Ishikawa (cell line): ENCODE data around the gene RICTOR.

Experiments used
- CEBPB ChIP-seq: IDR thresholded peaks from 2 replicates; pipeline ENCODE4 v1.6.1; 2012
- CREB1 ChIP-seq: IDR thresholded peaks from 2 replicates; pipeline ENCODE4 v1.6.1; 2012; ENCODE audit warnings: low read depth
- EGR1 ChIP-seq: IDR thresholded peaks from 2 replicates; pipeline ENCODE4 v1.6.1; 2012
- EP300 ChIP-seq: IDR thresholded peaks from 2 replicates; pipeline ENCODE4 v1.6.1; 2012; ENCODE audit warnings: borderline replicate concordance
- FOXM1 ChIP-seq: IDR thresholded peaks from 2 replicates; pipeline ENCODE4 v1.6.1; 2012; ENCODE audit warnings: low read depth, borderline replicate concordance
- NFIC ChIP-seq: IDR thresholded peaks from 2 replicates; pipeline ENCODE4 v1.6.1; 2012
- RAD21 ChIP-seq: IDR thresholded peaks from 2 replicates; pipeline ENCODE4 v1.6.1; 2012; ENCODE audit warnings: low read depth
- TAF1 ChIP-seq: IDR thresholded peaks from 2 replicates; pipeline ENCODE4 v1.6.1; 2012; ENCODE audit warnings: low read depth, mild to moderate bottlenecking
- TCF12 ChIP-seq: IDR thresholded peaks from 2 replicates; pipeline ENCODE4 v1.6.1; 2012; ENCODE audit warnings: low read depth
- TEAD4 ChIP-seq: IDR thresholded peaks from 2 replicates; pipeline ENCODE4 v1.6.1; 2012
- YY1 ChIP-seq: IDR thresholded peaks from 2 replicates; pipeline ENCODE4 v1.6.1; 2012; ENCODE audit warnings: low read depth
- ZBTB7A ChIP-seq: IDR thresholded peaks from 2 replicates; pipeline ENCODE4 v1.6.1; 2012; ENCODE audit warnings: low read depth
- TF ChIP-seq, protein P1 (sequence below): IDR thresholded peaks from 2 replicates; pipeline ENCODE4 v1.6.1; 2012
- TF ChIP-seq, protein P2 (sequence below): IDR thresholded peaks from 2 replicates; pipeline ENCODE4 v1.6.1; 2012; ENCODE audit warnings: low read depth, mild to moderate bottlenecking
- TF ChIP-seq, protein P3 (sequence below): IDR thresholded peaks from 2 replicates; pipeline ENCODE4 v1.6.1; 2012

RICTOR gene

DNA sequence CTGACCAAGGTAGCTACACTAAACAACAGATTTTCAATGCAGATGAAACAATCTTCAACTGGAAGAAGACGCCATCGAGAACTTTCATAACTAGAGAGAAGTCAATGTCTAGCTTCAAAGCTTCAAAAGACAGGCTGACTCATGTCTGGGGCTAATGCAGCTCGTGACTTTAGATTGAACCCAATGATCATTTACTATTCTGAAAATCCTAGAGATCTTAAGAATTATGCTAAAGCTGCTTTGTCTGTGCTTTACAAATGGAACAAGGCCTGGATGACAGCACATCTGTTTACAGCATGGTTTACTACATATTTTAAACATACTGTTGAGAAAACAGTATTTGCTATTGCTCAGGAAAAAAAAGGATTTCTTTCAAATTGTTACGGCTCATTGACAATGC, 54.9 kb downstream of the RICTOR start:
- TF ChIP-seq, protein P1, sequence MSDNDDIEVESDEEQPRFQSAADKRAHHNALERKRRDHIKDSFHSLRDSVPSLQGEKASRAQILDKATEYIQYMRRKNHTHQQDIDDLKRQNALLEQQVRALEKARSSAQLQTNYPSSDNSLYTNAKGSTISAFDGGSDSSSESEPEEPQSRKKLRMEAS = no peak
- TF ChIP-seq, protein P2, sequence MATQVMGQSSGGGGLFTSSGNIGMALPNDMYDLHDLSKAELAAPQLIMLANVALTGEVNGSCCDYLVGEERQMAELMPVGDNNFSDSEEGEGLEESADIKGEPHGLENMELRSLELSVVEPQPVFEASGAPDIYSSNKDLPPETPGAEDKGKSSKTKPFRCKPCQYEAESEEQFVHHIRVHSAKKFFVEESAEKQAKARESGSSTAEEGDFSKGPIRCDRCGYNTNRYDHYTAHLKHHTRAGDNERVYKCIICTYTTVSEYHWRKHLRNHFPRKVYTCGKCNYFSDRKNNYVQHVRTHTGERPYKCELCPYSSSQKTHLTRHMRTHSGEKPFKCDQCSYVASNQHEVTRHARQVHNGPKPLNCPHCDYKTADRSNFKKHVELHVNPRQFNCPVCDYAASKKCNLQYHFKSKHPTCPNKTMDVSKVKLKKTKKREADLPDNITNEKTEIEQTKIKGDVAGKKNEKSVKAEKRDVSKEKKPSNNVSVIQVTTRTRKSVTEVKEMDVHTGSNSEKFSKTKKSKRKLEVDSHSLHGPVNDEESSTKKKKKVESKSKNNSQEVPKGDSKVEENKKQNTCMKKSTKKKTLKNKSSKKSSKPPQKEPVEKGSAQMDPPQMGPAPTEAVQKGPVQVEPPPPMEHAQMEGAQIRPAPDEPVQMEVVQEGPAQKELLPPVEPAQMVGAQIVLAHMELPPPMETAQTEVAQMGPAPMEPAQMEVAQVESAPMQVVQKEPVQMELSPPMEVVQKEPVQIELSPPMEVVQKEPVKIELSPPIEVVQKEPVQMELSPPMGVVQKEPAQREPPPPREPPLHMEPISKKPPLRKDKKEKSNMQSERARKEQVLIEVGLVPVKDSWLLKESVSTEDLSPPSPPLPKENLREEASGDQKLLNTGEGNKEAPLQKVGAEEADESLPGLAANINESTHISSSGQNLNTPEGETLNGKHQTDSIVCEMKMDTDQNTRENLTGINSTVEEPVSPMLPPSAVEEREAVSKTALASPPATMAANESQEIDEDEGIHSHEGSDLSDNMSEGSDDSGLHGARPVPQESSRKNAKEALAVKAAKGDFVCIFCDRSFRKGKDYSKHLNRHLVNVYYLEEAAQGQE = no peak
- no peak for TF ChIP-seq CEBPB
- TF ChIP-seq EP300 = no peak
- TF ChIP-seq TCF12 = no peak
- TF ChIP-seq, protein P3, sequence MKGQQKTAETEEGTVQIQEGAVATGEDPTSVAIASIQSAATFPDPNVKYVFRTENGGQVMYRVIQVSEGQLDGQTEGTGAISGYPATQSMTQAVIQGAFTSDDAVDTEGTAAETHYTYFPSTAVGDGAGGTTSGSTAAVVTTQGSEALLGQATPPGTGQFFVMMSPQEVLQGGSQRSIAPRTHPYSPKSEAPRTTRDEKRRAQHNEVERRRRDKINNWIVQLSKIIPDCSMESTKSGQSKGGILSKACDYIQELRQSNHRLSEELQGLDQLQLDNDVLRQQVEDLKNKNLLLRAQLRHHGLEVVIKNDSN = no peak
- TF ChIP-seq FOXM1 = no peak
- no peak for TF ChIP-seq NFIC
- TF ChIP-seq ZBTB7A = no peak
- TF ChIP-seq YY1 = no peak
- no peak for TF ChIP-seq TEAD4
- no peak for TF ChIP-seq TAF1
- TF ChIP-seq EGR1 = no peak
- no peak for TF ChIP-seq CREB1
- no peak for TF ChIP-seq RAD21

DNA sequence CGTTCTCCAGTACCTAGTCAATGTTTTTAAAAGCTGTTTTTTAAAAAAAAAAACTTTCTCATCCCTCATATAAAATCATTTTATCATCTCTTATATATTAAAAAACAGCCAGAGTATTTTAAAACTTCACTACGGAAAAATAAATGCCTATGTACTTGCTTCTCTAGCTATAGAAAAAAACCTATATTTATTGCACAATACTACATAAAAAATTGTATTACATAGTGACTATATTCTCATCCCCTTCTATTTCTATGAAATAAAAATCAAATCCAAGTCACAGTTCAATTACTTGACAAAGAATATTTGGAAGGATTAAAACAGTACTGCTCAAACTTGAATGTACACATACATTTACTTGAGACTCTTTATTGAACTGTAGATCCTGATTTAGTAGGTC, 56.7 kb downstream of the RICTOR start:
- TF ChIP-seq RAD21 (no peak), FOXM1 (no peak), CEBPB (no peak), TCF12 (no peak)
- TF ChIP-seq, protein P1 = no peak

- TF ChIP-seq, protein P1 = no peak
- TF ChIP-seq EGR1 = no peak
- TF ChIP-seq CREB1 = no peak
- TF ChIP-seq YY1 = no peak
- TF ChIP-seq TAF1 = no peak
- no peak for TF ChIP-seq TCF12
- no peak for TF ChIP-seq RAD21
- TF ChIP-seq, protein P3 = no peak
- no peak for TF ChIP-seq ZBTB7A
- TF ChIP-seq, protein P2 = no peak
- TF ChIP-seq TEAD4 = no peak
- no peak for TF ChIP-seq FOXM1
- no peak for TF ChIP-seq EP300
- no peak for TF ChIP-seq CEBPB
- TF ChIP-seq NFIC = no peak
Measured at GRCh38 chr5:39016587-39017275, 57.5 kb downstream of the RICTOR start.

- no peak for TF ChIP-seq CEBPB
- no peak for TF ChIP-seq TAF1
- no peak for TF ChIP-seq TCF12
- TF ChIP-seq, protein P2 = no peak
- no peak for TF ChIP-seq RAD21
- TF ChIP-seq CREB1 = no peak
- TF ChIP-seq NFIC = no peak
- no peak for TF ChIP-seq EGR1
- no peak for TF ChIP-seq TEAD4
- TF ChIP-seq, protein P1 = no peak
- TF ChIP-seq FOXM1 = no peak
- no peak for TF ChIP-seq YY1
- TF ChIP-seq, protein P3 = no peak
Measured at GRCh38 chr5:39015743-39016586, 58.2 kb downstream of the RICTOR start.
